ENCODE data around the gene FES.

- no peak for TF ChIP-seq CTCF (IDR thresholded peaks at IDR 0.05)
- no peak for TF ChIP-seq EP300 (IDR thresholded peaks at IDR 0.05)
- TF ChIP-seq POLR2A (IDR thresholded peaks at IDR 0.05) = no peak
- no peak for TF ChIP-seq POLR2AphosphoS5 (IDR thresholded peaks at IDR 0.05)
Measured at GRCh38 chr15:90884719-90885431, 571 bp downstream of the FES start.
